H1 (cell line): ENCODE results near the gene SERPING1.

Experiments
- CEBPB ChIP-seq: IDR thresholded peaks from 2 replicates; pipeline ENCODE4 v1.6.1; 2012; ENCODE audit warnings: low read depth, low read length
- CHD1 ChIP-seq: IDR thresholded peaks from 2 replicates; pipeline ENCODE4 v1.6.1; 2012; ENCODE audit warnings: low read depth, low read length, improper control_type of control experiment
- EP300 ChIP-seq, 2 experiments: IDR thresholded peaks; 1 replicate in 1 of 2; 2 replicates in 1 of 2; pipeline ENCODE4 v1.6.1; 2011 to 2012; ENCODE audit warnings: low read depth in 2 of 2, low read length in 2 of 2, mild to moderate bottlenecking in 2 of 2, borderline replicate concordance in 1 of 2, inconsistent platforms in 1 of 2, moderate library complexity in 1 of 2
- GABPA ChIP-seq: IDR thresholded peaks from 2 replicates; pipeline ENCODE4 v1.6.1; 2011; ENCODE audit warnings: mild to moderate bottlenecking, low read length, moderate library complexity, borderline replicate concordance; ENCODE audit not compliant: insufficient read depth
- MAFK ChIP-seq: IDR thresholded peaks from 2 replicates; pipeline ENCODE4 v1.6.1; 2012; ENCODE audit warnings: low read depth, mild to moderate bottlenecking, improper control_type of control experiment, low read length
- POLR2AphosphoS5 ChIP-seq: IDR thresholded peaks from 2 replicates; pipeline ENCODE4 v1.6.1; 2011; ENCODE audit warnings: low read depth, low read length
- YY1 ChIP-seq: IDR thresholded peaks from 2 replicates; pipeline ENCODE4 v1.6.1; 2011; ENCODE audit warnings: low read depth, mild to moderate bottlenecking, low read length
- TF ChIP-seq, protein P1 (sequence below), 3 experiments: IDR thresholded peaks; 1 replicate in 2 of 3; 2 replicates in 1 of 3; pipeline versions ENCODE4 v1.5.1 to v1.6.1; 2011; ENCODE audit warnings: low read length in 3 of 3, mild to moderate bottlenecking in 3 of 3, inconsistent platforms in 2 of 3, low read depth in 1 of 3, moderate library complexity in 1 of 3; ENCODE audit not compliant: insufficient read depth in 1 of 3; ENCODE audit errors: control extremely low read depth in 1 of 3

DNA sequence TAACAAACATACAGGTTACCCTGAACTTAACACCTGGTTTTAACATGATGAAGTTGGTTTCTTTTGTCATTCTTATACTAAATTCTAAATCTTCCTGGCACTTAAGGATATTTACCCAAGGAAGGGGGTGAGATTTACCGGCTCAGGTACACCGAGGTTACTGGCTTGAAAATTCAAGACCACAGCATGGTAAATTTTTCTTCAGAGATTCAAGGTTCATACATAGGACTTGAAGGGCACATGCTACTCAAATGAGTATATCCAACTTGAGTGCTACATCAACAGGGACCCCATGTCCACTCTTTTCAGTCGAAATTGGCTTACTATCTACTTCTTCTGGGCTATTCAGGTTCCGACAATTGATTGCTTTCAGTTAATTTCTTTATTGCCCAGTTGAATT is 12.7 kb downstream of the SERPING1 start:
- TF ChIP-seq EP300 (IDR thresholded peaks at IDR 0.05; ENCODE audit: borderline replicate concordance in 1 of 2, low read depth in 2 of 2, low read length in 2 of 2) (no peak), CHD1 (no peak), YY1 (no peak), GABPA (no peak), MAFK (no peak), CEBPB (no peak), POLR2AphosphoS5 (no peak)
- TF ChIP-seq, protein P1, sequence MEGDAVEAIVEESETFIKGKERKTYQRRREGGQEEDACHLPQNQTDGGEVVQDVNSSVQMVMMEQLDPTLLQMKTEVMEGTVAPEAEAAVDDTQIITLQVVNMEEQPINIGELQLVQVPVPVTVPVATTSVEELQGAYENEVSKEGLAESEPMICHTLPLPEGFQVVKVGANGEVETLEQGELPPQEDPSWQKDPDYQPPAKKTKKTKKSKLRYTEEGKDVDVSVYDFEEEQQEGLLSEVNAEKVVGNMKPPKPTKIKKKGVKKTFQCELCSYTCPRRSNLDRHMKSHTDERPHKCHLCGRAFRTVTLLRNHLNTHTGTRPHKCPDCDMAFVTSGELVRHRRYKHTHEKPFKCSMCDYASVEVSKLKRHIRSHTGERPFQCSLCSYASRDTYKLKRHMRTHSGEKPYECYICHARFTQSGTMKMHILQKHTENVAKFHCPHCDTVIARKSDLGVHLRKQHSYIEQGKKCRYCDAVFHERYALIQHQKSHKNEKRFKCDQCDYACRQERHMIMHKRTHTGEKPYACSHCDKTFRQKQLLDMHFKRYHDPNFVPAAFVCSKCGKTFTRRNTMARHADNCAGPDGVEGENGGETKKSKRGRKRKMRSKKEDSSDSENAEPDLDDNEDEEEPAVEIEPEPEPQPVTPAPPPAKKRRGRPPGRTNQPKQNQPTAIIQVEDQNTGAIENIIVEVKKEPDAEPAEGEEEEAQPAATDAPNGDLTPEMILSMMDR (IDR thresholded peaks at IDR 0.05; ENCODE audit: control extremely low read depth in 1 of 3, insufficient read depth in 1 of 3, low read depth in 1 of 3, low read length in 3 of 3), result no peak
